Osteoblast (primary cell): ENCODE data around the gene BCL11B. TPM values are rescaled to one million over a fixed set of nuclear protein-coding genes. Genes with fewer than 3 reads are reported as not detected.

Source experiments
- DNase-seq: peaks from one replicate; pipeline ENCODE4 v3.0.0; 2011; ENCODE audit warnings: low spot score, mixed read lengths; ENCODE audit not compliant: insufficient read length; ENCODE audit errors: missing footprints
- H2AFZ ChIP-seq: 2 replicates; pipeline ENCODE4 v1.6.0; 2011; ENCODE audit warnings: mild to moderate bottlenecking, low read length
- H3K27ac ChIP-seq: 2 replicates; pipeline ENCODE4 v1.5.1; 2011; ENCODE audit warnings: mild to moderate bottlenecking, low read depth, low read length, moderate library complexity
- H3K27me3 ChIP-seq: 2 replicates; pipeline ENCODE4 v1.6.0; 2012; ENCODE audit warnings: mild to moderate bottlenecking, control low read depth, inconsistent platforms, low read length, moderate library complexity; ENCODE audit not compliant: insufficient read depth
- H3K36me3 ChIP-seq: 2 replicates; pipeline ENCODE4 v1.5.1; 2011; ENCODE audit warnings: mild to moderate bottlenecking, low read length, control low read depth, moderate library complexity; ENCODE audit not compliant: insufficient read depth
- H3K4me1 ChIP-seq: 2 replicates; pipeline ENCODE4 v1.5.1; 2011; ENCODE audit warnings: mild to moderate bottlenecking, low read length, control low read depth, moderate library complexity; ENCODE audit not compliant: insufficient read depth
- H3K4me2 ChIP-seq: 2 replicates; pipeline ENCODE4 v1.6.0; 2011; ENCODE audit warnings: mild to moderate bottlenecking, low read length; ENCODE audit not compliant: insufficient read depth
- H3K4me3 ChIP-seq: fragments of 200-600 bp; sonication (generic); 3 replicates; pipeline ENCODE4 v1.5.1; 2012; ENCODE audit warnings: mild to moderate bottlenecking, low read length, inconsistent platforms; ENCODE audit not compliant: insufficient read depth
- H3K79me2 ChIP-seq: 2 replicates; pipeline ENCODE4 v1.6.0; 2012; ENCODE audit warnings: mild to moderate bottlenecking, low read length, control low read depth, inconsistent platforms; ENCODE audit not compliant: insufficient read depth
- H3K9me3 ChIP-seq: 2 replicates; pipeline ENCODE4 v1.5.1; 2011; ENCODE audit warnings: low read depth, low read length, control low read depth
- H4K20me1 ChIP-seq: 2 replicates; pipeline ENCODE4 v1.6.0; 2012; ENCODE audit warnings: mild to moderate bottlenecking, low read length, control low read depth; ENCODE audit not compliant: insufficient read depth
- CTCF ChIP-seq: IDR thresholded peaks from 2 replicates; pipeline ENCODE4 v1.5.1; 2011; ENCODE audit warnings: mild to moderate bottlenecking, low read depth, low read length, moderate library complexity; ENCODE audit errors: extremely low read depth
- total RNA-seq: library from RNA; depleted of rRNA; stranded (reverse); fragments of >200 nt; gene quantifications from 2 replicates; pipeline ENCODE4 v1.2.3, GENCODE V29; 2012

Gene BCL11B
- total RNA-seq, 1 donor, result 0.36 TPM

GRCh38 chr14:99252940-99253868, 18.8 kb downstream of the BCL11B start:
- Histone ChIP-seq H4K20me1 (no peaks in the 10 kb centered on the region), H3K4me2 (no peak overlapping the region), H3K79me2 (no peaks in the 10 kb centered on the region)

DNA sequence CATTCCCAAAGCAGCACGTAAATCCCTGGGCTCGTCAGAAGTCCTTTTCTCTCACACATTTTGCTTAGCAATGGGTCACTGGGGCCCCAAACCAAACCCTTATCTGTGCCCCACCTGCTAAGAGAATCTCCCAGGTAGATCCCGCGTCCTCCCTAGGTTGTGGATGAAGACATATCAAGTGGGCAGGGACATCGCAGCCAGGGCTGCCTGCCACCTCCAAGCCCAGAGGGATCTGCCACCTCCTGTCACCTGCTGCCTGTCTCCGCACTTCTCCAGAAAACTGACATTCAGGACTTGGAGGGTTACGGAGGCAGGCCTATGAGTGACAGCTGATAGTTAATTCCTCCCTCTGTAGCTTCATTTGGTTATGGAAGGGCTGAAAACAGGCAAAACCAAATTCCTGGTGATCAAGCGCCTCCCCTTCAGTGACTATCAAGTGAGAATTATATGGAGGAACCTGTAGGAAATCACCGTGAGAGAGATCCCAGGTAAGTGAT, 19.5 kb downstream of the BCL11B start:
- no peaks in the 10 kb centered on the region for H3K36me3 ChIP-seq
- H3K9me3 ChIP-seq, result no peaks in the 10 kb centered on the region
- no peaks in the 10 kb centered on the region for H3K79me2 ChIP-seq
- DNase-seq, result no peak
- no peak overlapping the region for H3K4me3 ChIP-seq
- H4K20me1 ChIP-seq, result no peaks in the 10 kb centered on the region
- TF ChIP-seq CTCF, result no peak
- no peak overlapping the region for H3K27ac ChIP-seq
- no peak overlapping the region for H3K4me2 ChIP-seq
- no peak overlapping the region for H2AFZ ChIP-seq
- peaks cover 5% of the 10 kb centered on the region for H3K27me3 ChIP-seq
- no peaks in the 10 kb centered on the region for H3K4me1 ChIP-seq

More at GRCh38 chr14:99252940-99253868, 18.8 kb downstream of the BCL11B start:
- H3K4me3 ChIP-seq, result no peak overlapping the region
- H3K4me1 ChIP-seq, result no peaks in the 10 kb centered on the region
- H3K27ac ChIP-seq, result no peak overlapping the region
- TF ChIP-seq CTCF, result no peak
- H2AFZ ChIP-seq, result no peak overlapping the region
- no peaks in the 10 kb centered on the region for H3K36me3 ChIP-seq
- no peaks in the 10 kb centered on the region for H3K9me3 ChIP-seq
- no peaks in the 10 kb centered on the region for H3K27me3 ChIP-seq
- DNase-seq, result no peak

DNA sequence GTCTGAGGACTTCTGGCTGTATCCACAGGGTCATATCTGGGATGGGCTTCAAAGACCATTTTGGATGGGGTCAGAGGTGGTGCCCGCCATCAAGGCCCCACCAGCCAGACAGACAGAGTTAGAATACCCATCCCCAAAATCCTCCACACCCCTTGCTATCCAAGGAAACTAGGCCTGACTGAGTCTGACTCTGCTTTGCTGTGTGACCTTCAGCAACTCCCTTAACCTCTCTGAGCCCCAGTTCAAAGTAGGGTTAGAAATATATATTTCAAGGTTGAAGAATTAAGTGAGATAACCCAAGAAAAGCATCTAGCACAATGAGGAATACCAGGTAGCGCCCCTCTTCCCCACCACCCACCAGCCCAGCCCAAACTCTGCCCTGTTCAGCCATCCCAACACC, 20.3 kb downstream of the BCL11B start:
- no peaks in the 10 kb centered on the region for H4K20me1 ChIP-seq
- H3K9me3 ChIP-seq, result no peaks in the 10 kb centered on the region
- H3K27me3 ChIP-seq, result peaks cover 13% of the 10 kb centered on the region
- no peaks in the 10 kb centered on the region for H3K36me3 ChIP-seq
- H3K4me3 ChIP-seq, result no peak overlapping the region
- H3K79me2 ChIP-seq, result no peaks in the 10 kb centered on the region
- H3K4me2 ChIP-seq, result no peak overlapping the region
- H3K4me1 ChIP-seq, result no peaks in the 10 kb centered on the region
- H2AFZ ChIP-seq, result no peak overlapping the region
- H3K27ac ChIP-seq, result no peak overlapping the region
- TF ChIP-seq CTCF, result no peak
- DNase-seq, result no peak

DNA sequence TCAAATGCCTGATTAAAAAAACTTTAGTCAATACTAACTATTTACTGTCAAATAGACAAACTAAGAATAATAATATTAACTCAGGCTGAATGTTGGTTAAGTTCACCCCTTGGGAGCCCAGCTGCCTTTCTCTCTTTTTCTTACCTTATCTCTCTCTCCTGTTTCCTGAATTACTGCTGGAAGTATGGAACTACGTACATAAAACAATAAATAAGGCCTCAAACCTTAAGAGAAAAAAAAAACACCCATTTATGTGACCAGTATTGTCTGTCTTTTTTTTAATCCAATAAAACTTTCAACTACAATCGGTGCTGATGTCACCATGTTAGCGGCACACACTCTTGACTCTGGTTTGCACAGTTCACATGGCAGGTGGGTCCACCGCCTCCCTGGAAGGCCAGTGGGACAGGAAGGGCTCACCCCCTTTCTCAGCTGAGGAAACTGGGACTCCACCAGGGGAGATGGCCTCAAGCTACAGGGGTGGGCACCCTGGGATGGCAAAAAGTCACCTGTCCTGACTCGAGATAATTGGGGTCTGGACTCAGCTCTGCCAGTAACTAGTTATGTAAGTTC, 21.3 kb downstream of the BCL11B start:
- Histone ChIP-seq H3K79me2 (no peaks in the 10 kb centered on the region), H2AFZ (no peak overlapping the region), H3K4me2 (no peak overlapping the region), H3K27me3 (peaks cover 16% of the 10 kb centered on the region), H3K4me3 (no peak overlapping the region), H3K4me1 (no peaks in the 10 kb centered on the region), H4K20me1 (no peaks in the 10 kb centered on the region), H3K27ac (no peak overlapping the region), H3K36me3 (no peaks in the 10 kb centered on the region), H3K9me3 (no peaks in the 10 kb centered on the region)
- no peak for TF ChIP-seq CTCF
- no peak for DNase-seq
